Esophagus squamous epithelium (tissue), 4 donors: Measurements from ENCODE around the gene FAM163A.

Source experiments
- CTCF ChIP-seq, 6 experiments: fragments of 450-650 bp in 4 of 6; fragments of 200-600 bp in 2 of 6; sonication (generic) in 2 of 6; IDR thresholded peaks; one replicate each; pipeline ENCODE4 v1.5.1; 2016 to 2019; ENCODE audit warnings: antibody characterized with exemption in 6 of 6, mild to moderate bottlenecking in 4 of 6, moderate library complexity in 4 of 6
- POLR2A ChIP-seq, 4 donors: fragments of 450-650 bp; IDR thresholded peaks; one replicate each; pipeline ENCODE4 v1.6.1; 2017; ENCODE audit warnings: antibody characterized with exemption in 4 of 4, mild to moderate bottlenecking in 4 of 4, moderate library complexity in 3 of 4

- TF ChIP-seq CTCF (IDR thresholded peaks at IDR 0.05) (no peak), POLR2A (IDR thresholded peaks at IDR 0.05) (no peak)
Observed at GRCh38 chr1:179820226-179820970, 77.3 kb downstream of the FAM163A start.
